ENCODE results near the gene GRIN1. TPM values are rescaled to one million over a fixed set of nuclear protein-coding genes. Genes with fewer than 3 reads are reported as not detected.
A peak's percentile ranks its signal among the peaks of the same experiment; 100 is the strongest.

Gene GRIN1
- total and polyA plus RNA-seq, 2 of the 13 experiments (the other 11 are each of a cell fraction or from before 2014, with no cell fraction given) = 0.13 TPM; not detected in 1

DNA sequence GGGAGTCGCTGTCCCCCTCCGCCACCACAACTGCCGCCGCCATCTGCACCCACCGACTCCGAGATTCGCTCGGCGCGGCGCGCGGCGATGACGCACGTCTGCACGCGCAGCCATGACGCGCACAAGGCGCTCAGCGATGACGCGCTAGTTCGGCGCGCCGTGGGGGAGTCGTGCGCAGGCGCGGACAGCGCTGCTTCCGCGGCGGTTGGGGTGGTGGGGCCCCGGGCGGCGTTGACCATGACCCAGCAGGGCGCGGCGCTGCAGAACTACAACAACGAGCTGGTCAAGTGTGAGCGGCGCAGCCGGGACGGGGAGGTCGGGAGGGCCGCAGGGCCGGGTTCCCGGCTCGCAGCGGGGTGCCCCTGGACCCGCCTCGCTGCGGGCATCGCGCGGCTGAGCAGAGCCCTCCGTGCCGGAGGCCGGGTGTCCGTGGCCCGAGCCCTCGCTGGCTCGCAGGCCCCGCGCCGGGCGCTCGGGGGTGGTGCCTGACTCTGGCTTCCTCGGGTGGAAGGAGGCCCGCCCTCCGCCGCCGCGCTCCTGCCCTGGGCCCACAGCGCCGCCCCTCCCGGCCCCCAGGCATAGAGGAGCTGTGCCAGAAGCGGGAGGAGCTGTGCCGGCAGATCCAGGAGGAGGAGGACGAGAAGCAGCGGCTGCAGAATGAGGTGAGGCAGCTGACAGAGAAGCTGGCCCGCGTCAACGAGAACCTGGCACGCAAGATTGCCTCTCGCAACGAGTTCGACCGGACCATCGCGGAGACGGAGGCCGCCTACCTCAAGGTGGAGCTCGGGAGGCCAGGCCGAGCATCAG is 49.7 kb downstream of the GRIN1 start, which contains the start of the genes ANAPC2 and SSNA1 (continued):
- TF ChIP-seq LCORL (IDR thresholded peaks at IDR 0.05) (no peak), LCORL (CRISPR knock-in tag; IDR thresholded peaks at IDR 0.05) (peak; percentile 74; the same call in 1 of the 2 replicates), ZKSCAN8 (CRISPR knock-in tag; IDR thresholded peaks at IDR 0.05; ENCODE audit: borderline replicate concordance) (no peak; the same call in 1 of the 2 replicates), NCOA2 (CRISPR knock-in tag; IDR thresholded peaks at IDR 0.05) (peak; percentile 37; the same call in 1 of the 2 replicates), BRCA1 (CRISPR knock-in tag; IDR thresholded peaks at IDR 0.05) (peak; percentile 65; the same call in 1 of the 2 replicates), ZNF468 (CRISPR knock-in tag; IDR thresholded peaks at IDR 0.05) (no peak), NR2F1 (CRISPR knock-in tag; IDR thresholded peaks at IDR 0.05) (peak in 1 of 2 experiments; percentile 44; a peak in 1 of 4 replicates), ZNF280B (CRISPR knock-in tag; IDR thresholded peaks at IDR 0.05; ENCODE audit: borderline replicate concordance) (0 out of 2 replicates have a peak, but pooled peaks have one; percentile 39), ZC3H4 (CRISPR knock-in tag; IDR thresholded peaks at IDR 0.05; ENCODE audit: borderline replicate concordance) (no peak; the same call in 1 of the 2 replicates), ESRRA (CRISPR knock-in tag; IDR thresholded peaks at IDR 0.05; ENCODE audit: low read depth) (no peak; the same call in 1 of the 2 replicates), HHEX (CRISPR knock-in tag; IDR thresholded peaks at IDR 0.05) (no peak), ZNF317 (CRISPR knock-in tag; IDR thresholded peaks at IDR 0.05) (0 out of 2 replicates have a peak, but pooled peaks have one; percentile 43), MAF1 (CRISPR knock-in tag; IDR thresholded peaks at IDR 0.05; ENCODE audit: borderline replicate concordance) (peak; percentile 63; the same call in 1 of the 2 replicates), JUND (CRISPR knock-in tag; IDR thresholded peaks at IDR 0.05) (peak; percentile 87; the same call in 1 of the 2 replicates), SRSF9 (IDR thresholded peaks at IDR 0.05; ENCODE audit: borderline replicate concordance, insufficient read depth, low read depth, low read length, poor library complexity, severe bottlenecking) (no peak), EED (CRISPR knock-in tag; IDR thresholded peaks at IDR 0.05) (no peak), TOPORS (CRISPR knock-in tag; IDR thresholded peaks at IDR 0.05) (peak; percentile 95), SALL1 (CRISPR knock-in tag; IDR thresholded peaks at IDR 0.05) (peak; percentile 89), ZNF224 (CRISPR knock-in tag; IDR thresholded peaks at IDR 0.05) (peak; percentile 68; the same call in 1 of the 2 replicates), ASH2L (IDR thresholded peaks at IDR 0.05; ENCODE audit: insufficient read length, low read depth, low read length) (peak; percentile 72)
- TF ChIP-seq, protein P1, sequence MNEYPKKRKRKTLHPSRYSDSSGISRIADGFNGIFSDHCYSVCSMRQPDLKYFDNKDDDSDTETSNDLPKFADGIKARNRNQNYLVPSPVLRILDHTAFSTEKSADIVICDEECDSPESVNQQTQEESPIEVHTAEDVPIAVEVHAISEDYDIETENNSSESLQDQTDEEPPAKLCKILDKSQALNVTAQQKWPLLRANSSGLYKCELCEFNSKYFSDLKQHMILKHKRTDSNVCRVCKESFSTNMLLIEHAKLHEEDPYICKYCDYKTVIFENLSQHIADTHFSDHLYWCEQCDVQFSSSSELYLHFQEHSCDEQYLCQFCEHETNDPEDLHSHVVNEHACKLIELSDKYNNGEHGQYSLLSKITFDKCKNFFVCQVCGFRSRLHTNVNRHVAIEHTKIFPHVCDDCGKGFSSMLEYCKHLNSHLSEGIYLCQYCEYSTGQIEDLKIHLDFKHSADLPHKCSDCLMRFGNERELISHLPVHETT (CRISPR knock-in tag; conservative IDR thresholded peaks at IDR 0.05) = peak; percentile 89
- TF ChIP-seq, protein P2, sequence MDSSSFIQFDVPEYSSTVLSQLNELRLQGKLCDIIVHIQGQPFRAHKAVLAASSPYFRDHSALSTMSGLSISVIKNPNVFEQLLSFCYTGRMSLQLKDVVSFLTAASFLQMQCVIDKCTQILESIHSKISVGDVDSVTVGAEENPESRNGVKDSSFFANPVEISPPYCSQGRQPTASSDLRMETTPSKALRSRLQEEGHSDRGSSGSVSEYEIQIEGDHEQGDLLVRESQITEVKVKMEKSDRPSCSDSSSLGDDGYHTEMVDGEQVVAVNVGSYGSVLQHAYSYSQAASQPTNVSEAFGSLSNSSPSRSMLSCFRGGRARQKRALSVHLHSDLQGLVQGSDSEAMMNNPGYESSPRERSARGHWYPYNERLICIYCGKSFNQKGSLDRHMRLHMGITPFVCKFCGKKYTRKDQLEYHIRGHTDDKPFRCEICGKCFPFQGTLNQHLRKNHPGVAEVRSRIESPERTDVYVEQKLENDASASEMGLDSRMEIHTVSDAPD (CRISPR knock-in tag; IDR thresholded peaks at IDR 0.05) = peak; percentile 16; the same call in 1 of the 2 replicates
- TF ChIP-seq, protein P3, sequence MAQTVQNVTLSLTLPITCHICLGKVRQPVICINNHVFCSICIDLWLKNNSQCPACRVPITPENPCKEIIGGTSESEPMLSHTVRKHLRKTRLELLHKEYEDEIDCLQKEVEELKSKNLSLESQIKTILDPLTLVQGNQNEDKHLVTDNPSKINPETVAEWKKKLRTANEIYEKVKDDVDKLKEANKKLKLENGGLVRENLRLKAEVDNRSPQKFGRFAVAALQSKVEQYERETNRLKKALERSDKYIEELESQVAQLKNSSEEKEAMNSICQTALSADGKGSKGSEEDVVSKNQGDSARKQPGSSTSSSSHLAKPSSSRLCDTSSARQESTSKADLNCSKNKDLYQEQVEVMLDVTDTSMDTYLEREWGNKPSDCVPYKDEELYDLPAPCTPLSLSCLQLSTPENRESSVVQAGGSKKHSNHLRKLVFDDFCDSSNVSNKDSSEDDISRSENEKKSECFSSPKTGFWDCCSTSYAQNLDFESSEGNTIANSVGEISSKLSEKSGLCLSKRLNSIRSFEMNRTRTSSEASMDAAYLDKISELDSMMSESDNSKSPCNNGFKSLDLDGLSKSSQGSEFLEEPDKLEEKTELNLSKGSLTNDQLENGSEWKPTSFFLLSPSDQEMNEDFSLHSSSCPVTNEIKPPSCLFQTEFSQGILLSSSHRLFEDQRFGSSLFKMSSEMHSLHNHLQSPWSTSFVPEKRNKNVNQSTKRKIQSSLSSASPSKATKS (CRISPR knock-in tag; IDR thresholded peaks at IDR 0.05) = no peak

All from HepG2 (cell line).